ENCODE data around the gene ADAMTS4. TPM values are rescaled to one million over a fixed set of nuclear protein-coding genes. Genes with fewer than 3 reads are reported as not detected.

The ADAMTS4 gene
- total and polyA plus RNA-seq, 2 of the 4 experiments (the other 2 are of a cell fraction) = 0.39 to 0.72 TPM

DNA sequence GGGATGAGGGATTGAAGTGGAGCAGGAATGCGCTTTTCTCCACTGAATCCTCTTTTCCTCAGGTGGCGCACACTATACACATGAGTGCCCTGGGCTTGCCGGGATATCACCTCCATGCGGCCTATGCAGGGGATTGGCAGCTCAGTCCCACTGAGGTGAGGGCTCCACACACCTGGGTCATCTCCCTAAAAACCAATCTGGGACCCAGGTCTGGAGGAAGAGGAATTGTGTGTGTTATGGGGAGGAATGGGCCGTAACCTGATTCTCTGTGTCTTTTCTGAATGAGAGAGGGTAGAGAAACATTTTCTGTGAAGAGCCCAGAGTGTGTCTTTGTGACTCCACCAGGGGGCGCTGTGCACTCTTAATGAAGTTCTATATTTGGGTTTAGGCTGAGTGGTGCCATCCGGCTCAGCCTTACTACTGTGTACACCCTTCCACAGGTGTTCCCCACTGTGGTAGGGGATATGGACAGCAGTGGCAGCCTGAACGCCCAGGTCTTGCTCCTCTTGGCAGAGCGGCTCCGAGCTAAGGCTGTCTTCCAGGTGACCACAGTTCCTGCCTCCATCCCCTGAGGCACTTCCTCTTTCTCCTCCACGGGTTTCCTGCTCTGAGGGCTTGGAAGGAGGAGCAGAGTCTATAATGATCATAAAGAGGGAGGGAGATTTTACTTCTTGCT lies 28.5 kb upstream of the ADAMTS4 start:
- Histone ChIP-seq H3K27ac (ENCODE audit: insufficient read depth, low read length) (no peak overlapping the region), H3K4me3 (ENCODE audit: insufficient read depth, low read depth, low read length) (no peak overlapping the region), H3K9ac (ENCODE audit: low read depth, low read length) (no peak overlapping the region), H3K18ac (ENCODE audit: low read depth, low read length) (no peak overlapping the region), H3K4ac (ENCODE audit: low read depth, low read length) (no peak overlapping the region), H3K36me3 (ENCODE audit: control insufficient read depth, insufficient read depth, low read length) (peaks cover 19% of the 10 kb centered on the region), H2BK5ac (ENCODE audit: low read depth, low read length, poor library complexity, severe bottlenecking) (no peak overlapping the region), H2BK20ac (ENCODE audit: low read depth, low read length) (no peak overlapping the region), H2BK120ac (ENCODE audit: low read depth, low read length) (no peak overlapping the region), H3K9me3 (ENCODE audit: control insufficient read depth, insufficient read depth, low read length) (no peaks in the 10 kb centered on the region), H3K14ac (replicated peaks; ENCODE audit: low read depth, low read length) (no peak overlapping the region), H3K4me2 (ENCODE audit: low read depth, low read length) (peak overlapping the region; percentile 40; the same call in 1 of the 2 replicates), H3K4me1 (ENCODE audit: control insufficient read depth, insufficient read depth, low read length) (peaks cover 9% of the 10 kb centered on the region; the same call in 1 of the 2 replicates), H3K56ac (ENCODE audit: extremely low read depth, insufficient read depth, low read length) (no peak overlapping the region), H3K9me1 (ENCODE audit: insufficient read depth, low read length) (peaks cover 8% of the 10 kb centered on the region; the same call in 1 of the 2 replicates), H3K23ac (ENCODE audit: low read depth, low read length) (no peak overlapping the region), H4K20me1 (ENCODE audit: insufficient read depth, low read length) (no peaks in the 10 kb centered on the region), H3K27me3 (ENCODE audit: control insufficient read depth, insufficient read depth, low read length) (no peaks in the 10 kb centered on the region; the same call in 1 of the 2 replicates), H2BK15ac (ENCODE audit: low read depth, low read length) (no peak overlapping the region), H2AK5ac (ENCODE audit: low read depth, low read length) (no peak overlapping the region), H2AK9ac (replicated peaks; ENCODE audit: low read depth, low read length, poor library complexity) (peak overlapping the region; percentile 97), H2AFZ (replicated peaks; ENCODE audit: low read length, poor library complexity) (peak overlapping the region; percentile 82), H4K91ac (ENCODE audit: insufficient read depth, low read depth, low read length) (no peak overlapping the region), H4K8ac (ENCODE audit: low read depth in 2 of 2, low read length in 2 of 2) (peak overlapping the region in 1 of 2 experiments; percentile 11; a peak in 1 of 4 replicates), H3K79me1 (ENCODE audit: low read depth in 1 of 2, low read length in 2 of 2) (peaks cover 9 to 17% of the 10 kb centered on the region in 2 experiments; a peak in 3 of 4 replicates), H4K5ac (ENCODE audit: low read depth, low read length) (no peak overlapping the region)
- BruUV-seq (replicated peaks) = no TSS peak
- DNase-seq (peak; percentile 69), ATAC-seq (ENCODE audit: low read depth) (peak; percentile 47)
- ChIA-PET CTCF (interaction anchor here (0.6 to 3.2 kb wide), 5 partner anchors 10 to 76 kb away, joined by 3 to 19 read pairs (median 4); partner anchors contain the start of genes ADAMTS4 and NDUFS2), POLR2A (ENCODE audit: unreplicated experiment) (no interaction called here)
- intact Hi-C loops (cut with micrococcal nuclease) (loop anchor here (1.0 kb wide), 2 partner anchors 64 to 155 kb away; no protein-coding TSS in a partner anchor), in situ Hi-C loops (cut with MboI; ENCODE audit: low sequenced_read_pairs) (loop anchor here (5.0 kb wide), 2 partner anchors 65 to 155 kb away; no protein-coding TSS in a partner anchor), dilution Hi-C loops (cut with HindIII; ENCODE audit: low sequenced_read_pairs, unreplicated experiment) (no loop called here)
- WGBS, 2 experiments (ENCODE audit: extremely low coverage in 2 of 2, insufficient read length in 1 of 2) = no CpG with 5 or more reads among the region's 11 CpGs
- TF ChIP-seq, protein P1, sequence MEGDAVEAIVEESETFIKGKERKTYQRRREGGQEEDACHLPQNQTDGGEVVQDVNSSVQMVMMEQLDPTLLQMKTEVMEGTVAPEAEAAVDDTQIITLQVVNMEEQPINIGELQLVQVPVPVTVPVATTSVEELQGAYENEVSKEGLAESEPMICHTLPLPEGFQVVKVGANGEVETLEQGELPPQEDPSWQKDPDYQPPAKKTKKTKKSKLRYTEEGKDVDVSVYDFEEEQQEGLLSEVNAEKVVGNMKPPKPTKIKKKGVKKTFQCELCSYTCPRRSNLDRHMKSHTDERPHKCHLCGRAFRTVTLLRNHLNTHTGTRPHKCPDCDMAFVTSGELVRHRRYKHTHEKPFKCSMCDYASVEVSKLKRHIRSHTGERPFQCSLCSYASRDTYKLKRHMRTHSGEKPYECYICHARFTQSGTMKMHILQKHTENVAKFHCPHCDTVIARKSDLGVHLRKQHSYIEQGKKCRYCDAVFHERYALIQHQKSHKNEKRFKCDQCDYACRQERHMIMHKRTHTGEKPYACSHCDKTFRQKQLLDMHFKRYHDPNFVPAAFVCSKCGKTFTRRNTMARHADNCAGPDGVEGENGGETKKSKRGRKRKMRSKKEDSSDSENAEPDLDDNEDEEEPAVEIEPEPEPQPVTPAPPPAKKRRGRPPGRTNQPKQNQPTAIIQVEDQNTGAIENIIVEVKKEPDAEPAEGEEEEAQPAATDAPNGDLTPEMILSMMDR (conservative IDR thresholded peaks at IDR 0.05; ENCODE audit: low read depth, low read length) = peak; percentile 80
- peak; percentile 61 for TF ChIP-seq RAD21 (IDR thresholded peaks at IDR 0.05; ENCODE audit: low read length)
- no peak for TF ChIP-seq NFE2L2 (IDR thresholded peaks at IDR 0.05; ENCODE audit: low read depth, low read length)
- TF ChIP-seq, protein P2, sequence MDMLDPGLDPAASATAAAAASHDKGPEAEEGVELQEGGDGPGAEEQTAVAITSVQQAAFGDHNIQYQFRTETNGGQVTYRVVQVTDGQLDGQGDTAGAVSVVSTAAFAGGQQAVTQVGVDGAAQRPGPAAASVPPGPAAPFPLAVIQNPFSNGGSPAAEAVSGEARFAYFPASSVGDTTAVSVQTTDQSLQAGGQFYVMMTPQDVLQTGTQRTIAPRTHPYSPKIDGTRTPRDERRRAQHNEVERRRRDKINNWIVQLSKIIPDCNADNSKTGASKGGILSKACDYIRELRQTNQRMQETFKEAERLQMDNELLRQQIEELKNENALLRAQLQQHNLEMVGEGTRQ (IDR thresholded peaks at IDR 0.05; ENCODE audit: low read depth, low read length) = no peak
- TF ChIP-seq SMC3 (IDR thresholded peaks at IDR 0.05; ENCODE audit: low read depth, low read length) = peak; percentile 84
- TF ChIP-seq RFX5 (IDR thresholded peaks at IDR 0.05; ENCODE audit: low read depth, low read length) = no peak
- TF ChIP-seq, protein P3, sequence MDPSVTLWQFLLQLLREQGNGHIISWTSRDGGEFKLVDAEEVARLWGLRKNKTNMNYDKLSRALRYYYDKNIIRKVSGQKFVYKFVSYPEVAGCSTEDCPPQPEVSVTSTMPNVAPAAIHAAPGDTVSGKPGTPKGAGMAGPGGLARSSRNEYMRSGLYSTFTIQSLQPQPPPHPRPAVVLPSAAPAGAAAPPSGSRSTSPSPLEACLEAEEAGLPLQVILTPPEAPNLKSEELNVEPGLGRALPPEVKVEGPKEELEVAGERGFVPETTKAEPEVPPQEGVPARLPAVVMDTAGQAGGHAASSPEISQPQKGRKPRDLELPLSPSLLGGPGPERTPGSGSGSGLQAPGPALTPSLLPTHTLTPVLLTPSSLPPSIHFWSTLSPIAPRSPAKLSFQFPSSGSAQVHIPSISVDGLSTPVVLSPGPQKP (IDR thresholded peaks at IDR 0.05; ENCODE audit: borderline replicate concordance, low read depth, low read length) = no peak
- TF ChIP-seq MAFK (IDR thresholded peaks at IDR 0.05; ENCODE audit: low read depth, low read length) = no peak

Data from IMR-90 (cell line).